ENCODE measurements around the gene PRR29. TPM values are rescaled to one million over a fixed set of nuclear protein-coding genes. Genes with fewer than 3 reads are reported as not detected.
A peak's percentile ranks its signal among the peaks of the same experiment; 100 is the strongest.

The PRR29 gene
- total and polyA plus RNA-seq, 12 donors = 0.05 to 1.8 (median 0.64) TPM; not detected in 2

DNA sequence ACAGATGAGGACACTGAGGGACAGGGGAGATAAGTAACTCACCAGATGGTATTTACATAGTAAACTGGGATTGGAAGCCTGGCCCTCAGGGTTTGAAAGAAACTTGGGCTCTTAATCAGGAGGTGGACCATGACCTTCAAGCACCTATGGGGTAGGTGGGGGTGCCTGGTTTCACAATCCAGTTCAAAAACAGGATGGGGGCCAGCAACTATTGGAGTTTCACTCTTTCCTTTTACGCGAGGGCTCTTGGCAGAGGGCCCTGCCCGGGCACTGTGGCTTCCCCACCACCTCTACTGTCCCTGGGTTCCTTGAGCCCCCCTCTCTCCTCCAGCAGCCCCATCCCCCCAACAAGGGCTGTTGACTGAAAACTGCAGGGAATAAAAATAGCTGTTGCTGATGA, 11.3 kb upstream of the PRR29 start:
- peak in 3 of 7 donors; percentile 21 to 42 (median 22) for DNase-seq
- no peaks in the 10 kb centered on the region for H3K9me3 ChIP-seq (replicated peaks in 1 of 3)
- intact Hi-C loops (cut with DNase I) = no loop called here
- TF ChIP-seq POLR2A (IDR thresholded peaks at IDR 0.05) (no peak), CTCF (IDR thresholded peaks at IDR 0.05) (no peak)
- WGBS, 4 donors = 36 to 60% (median 56%) methylated on average over 3 of the region's 3 CpGs
- H3K27me3 ChIP-seq = no peaks in the 10 kb centered on the region
- H3K4me3 ChIP-seq = no peak overlapping the region
- H3K36me3 ChIP-seq (replicated peaks in 1 of 2) = no peaks in the 10 kb centered on the region
- no peak overlapping the region for H3K27ac ChIP-seq
- H3K4me1 ChIP-seq (replicated peaks in 1 of 2) = peaks cover 5 to 23% of the 10 kb centered on the region in 2 donors

- Histone ChIP-seq H3K27me3 (no peaks in the 10 kb centered on the region), H3K4me1 (replicated peaks in 1 of 2) (peaks cover 5 to 23% of the 10 kb centered on the region in 2 donors), H3K4me3 (no peak overlapping the region), H3K27ac (no peak overlapping the region), H3K9me3 (replicated peaks in 1 of 3) (no peaks in the 10 kb centered on the region), H3K36me3 (replicated peaks in 1 of 2) (no peaks in the 10 kb centered on the region)
- TF ChIP-seq POLR2A (IDR thresholded peaks at IDR 0.05) (no peak), CTCF (IDR thresholded peaks at IDR 0.05) (no peak)
- peak in 1 of 7 donors; percentile 21 for DNase-seq
- 65 to 78% (median 67%) methylated on average over 11 to 18 of the region's 18 CpGs for WGBS, 4 donors
- intact Hi-C loops (cut with DNase I) = no loop called here
Measured at GRCh38 chr17:63987221-63988126, 10.7 kb upstream of the PRR29 start.

- Histone ChIP-seq H3K27ac (peak overlapping the region in 1 of 5 donors; percentile 16), H3K4me3 (no peak overlapping the region), H3K36me3 (replicated peaks in 1 of 2) (no peaks in the 10 kb centered on the region), H3K4me1 (replicated peaks in 1 of 2) (peaks cover 5 to 23% of the 10 kb centered on the region in 2 donors), H3K27me3 (no peaks in the 10 kb centered on the region), H3K9me3 (replicated peaks in 1 of 3) (no peaks in the 10 kb centered on the region)
- intact Hi-C loops (cut with DNase I) = no loop called here
- DNase-seq = no peak
- TF ChIP-seq POLR2A (IDR thresholded peaks at IDR 0.05) (no peak), CTCF (IDR thresholded peaks at IDR 0.05) (no peak)
- WGBS, 4 donors = 90 to 100% (median 94%) methylated on average over 1 to 5 of the region's 5 CpGs
Measured at GRCh38 chr17:63988127-63988478, 10.0 kb upstream of the PRR29 start.

- Histone ChIP-seq H3K27me3 (no peaks in the 10 kb centered on the region), H3K9me3 (replicated peaks in 1 of 3) (no peaks in the 10 kb centered on the region), H3K27ac (no peak overlapping the region), H3K4me3 (no peak overlapping the region), H3K36me3 (replicated peaks in 1 of 2) (no peaks in the 10 kb centered on the region), H3K4me1 (replicated peaks in 1 of 2) (peaks cover 5 to 21% of the 10 kb centered on the region in 2 donors)
- TF ChIP-seq POLR2A (IDR thresholded peaks at IDR 0.05) (no peak), CTCF (IDR thresholded peaks at IDR 0.05) (no peak)
- WGBS, 4 donors = 66 to 73% (median 69%) methylated on average over 28 to 35 of the region's 35 CpGs
- peak in 1 of 7 donors; percentile 19 for DNase-seq
- intact Hi-C loops (cut with DNase I) = no loop called here
Measured at GRCh38 chr17:63988741-63989621, 9.2 kb upstream of the PRR29 start.

Data from adrenal gland (tissue), 12 donors.